ENCODE measurements around the gene SLC17A5. TPM values are rescaled to one million over a fixed set of nuclear protein-coding genes. Genes with fewer than 3 reads are reported as not detected.

Gene SLC17A5
- total and polyA plus RNA-seq, 9 of the 15 experiments (the other 6 are each of a cell fraction or from before 2014, with no cell fraction given) = 1.3 to 7.2 (median 3.4) TPM

- TF ChIP-seq ZBTB33 (CRISPR knock-in tag; IDR thresholded peaks at IDR 0.05) = 0 out of 2 replicates have a peak, but pooled peaks have one; percentile 13
- no peak for TF ChIP-seq ZNF76 (CRISPR knock-in tag; IDR thresholded peaks at IDR 0.05; ENCODE audit: borderline replicate concordance)
- no peak for TF ChIP-seq ESRRB (CRISPR knock-in tag; IDR thresholded peaks at IDR 0.05; ENCODE audit: borderline replicate concordance)
- TF ChIP-seq CREM (IDR thresholded peaks at IDR 0.05; ENCODE audit: low read depth) = peak; percentile 87
- peak; percentile 72 for TF ChIP-seq NBN (IDR thresholded peaks at IDR 0.05; ENCODE audit: low read depth)
- peak; percentile 87 for TF ChIP-seq JUND (IDR thresholded peaks at IDR 0.05; ENCODE audit: borderline replicate concordance, low read depth, low read length)
- TF ChIP-seq JUND (tag; IDR thresholded peaks at IDR 0.05; ENCODE audit: borderline replicate concordance, low read depth, low read length) = peak; percentile 83; the same call in 1 of the 3 replicates
- no peak for TF ChIP-seq RBM25 (IDR thresholded peaks at IDR 0.05; ENCODE audit: low read depth, low read length, severe bottlenecking)
- TF ChIP-seq CXXC5 (CRISPR knock-in tag; IDR thresholded peaks at IDR 0.05) = peak; percentile 69
These were observed 73.3 kb downstream of the SLC17A5 start (continued) for GRCh38 chr6:73580247-73581149.

Measured in K562 (cell line).